Measurements from ENCODE around the gene LHFPL6.
A peak's percentile ranks its signal among the peaks of the same experiment; 100 is the strongest.

LHFPL6 gene

DNA sequence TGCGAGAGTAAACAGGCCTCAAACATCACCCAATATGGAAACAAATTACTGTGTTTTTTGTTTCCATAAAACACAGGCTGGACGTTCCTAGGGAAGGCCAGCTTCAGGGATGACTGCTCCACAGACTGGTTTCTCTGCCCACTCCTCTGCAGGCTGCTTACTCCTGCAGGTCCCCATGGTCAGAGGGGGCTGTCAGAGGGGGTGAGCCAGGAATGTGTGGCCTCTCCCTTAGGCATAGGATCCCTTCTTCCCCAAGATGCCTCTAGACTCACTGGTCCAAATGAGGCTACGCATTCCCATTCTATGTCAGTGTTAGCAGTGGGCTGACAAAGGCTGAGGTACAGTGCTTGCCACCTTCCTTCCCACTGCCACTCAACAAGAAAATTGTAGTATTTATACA lies 229.8 kb downstream of the LHFPL6 start:
- Mint-ChIP-seq H3K36me3 (no peaks in the 10 kb centered on the region), H3K27ac (no peak overlapping the region), H3K9me3 (no peaks in the 10 kb centered on the region), H3K4me1 (no peaks in the 10 kb centered on the region), H3K4me3 (no peak overlapping the region)
- no peak for DNase-seq (ENCODE audit: low spot score in 2 of 2)
- ATAC-seq = peak; percentile 32

DNA sequence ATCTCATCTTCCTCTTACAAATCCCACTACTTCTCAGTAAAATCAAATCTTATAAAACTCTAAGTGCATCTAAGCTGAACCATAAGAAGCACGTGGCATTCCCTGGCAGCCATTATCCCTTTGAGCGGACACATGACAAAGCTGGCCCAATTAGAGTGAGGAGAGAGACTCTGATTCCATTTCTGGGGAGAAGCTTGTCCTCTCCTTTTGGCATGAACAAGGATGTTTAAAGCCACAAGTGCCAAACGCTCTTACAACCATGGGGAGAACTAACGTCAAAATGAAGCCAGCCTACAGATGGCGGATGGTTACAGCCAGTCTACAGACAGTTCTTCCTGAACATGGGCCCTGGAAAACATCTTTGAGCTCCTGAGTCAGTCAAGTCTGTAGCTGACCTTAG lies 231.3 kb downstream of the LHFPL6 start:
- no peaks in the 10 kb centered on the region for H3K4me1 Mint-ChIP-seq
- ATAC-seq = no peak
- no peaks in the 10 kb centered on the region for H3K9me3 Mint-ChIP-seq
- no peak overlapping the region for H3K27ac Mint-ChIP-seq
- no peak for DNase-seq (ENCODE audit: low spot score in 2 of 2)
- no peak overlapping the region for H3K4me3 Mint-ChIP-seq
- H3K36me3 Mint-ChIP-seq = no peaks in the 10 kb centered on the region

- ATAC-seq (no peak), DNase-seq (ENCODE audit: low spot score in 2 of 2) (no peak)
- Mint-ChIP-seq H3K4me1 (no peaks in the 10 kb centered on the region), H3K9me3 (no peaks in the 10 kb centered on the region), H3K4me3 (no peak overlapping the region), H3K27ac (no peak overlapping the region), H3K36me3 (no peaks in the 10 kb centered on the region)
These were observed 232.4 kb downstream of the LHFPL6 start for GRCh38 chr13:39370554-39370953.

GRCh38 chr13:39370048-39370447 lies 232.9 kb downstream of the LHFPL6 start:
- no peak for DNase-seq (ENCODE audit: low spot score in 2 of 2)
- Mint-ChIP-seq H3K9me3 (no peaks in the 10 kb centered on the region), H3K4me3 (no peak overlapping the region), H3K36me3 (no peaks in the 10 kb centered on the region), H3K27ac (no peak overlapping the region), H3K4me1 (no peaks in the 10 kb centered on the region)
- ATAC-seq = no peak

DNA sequence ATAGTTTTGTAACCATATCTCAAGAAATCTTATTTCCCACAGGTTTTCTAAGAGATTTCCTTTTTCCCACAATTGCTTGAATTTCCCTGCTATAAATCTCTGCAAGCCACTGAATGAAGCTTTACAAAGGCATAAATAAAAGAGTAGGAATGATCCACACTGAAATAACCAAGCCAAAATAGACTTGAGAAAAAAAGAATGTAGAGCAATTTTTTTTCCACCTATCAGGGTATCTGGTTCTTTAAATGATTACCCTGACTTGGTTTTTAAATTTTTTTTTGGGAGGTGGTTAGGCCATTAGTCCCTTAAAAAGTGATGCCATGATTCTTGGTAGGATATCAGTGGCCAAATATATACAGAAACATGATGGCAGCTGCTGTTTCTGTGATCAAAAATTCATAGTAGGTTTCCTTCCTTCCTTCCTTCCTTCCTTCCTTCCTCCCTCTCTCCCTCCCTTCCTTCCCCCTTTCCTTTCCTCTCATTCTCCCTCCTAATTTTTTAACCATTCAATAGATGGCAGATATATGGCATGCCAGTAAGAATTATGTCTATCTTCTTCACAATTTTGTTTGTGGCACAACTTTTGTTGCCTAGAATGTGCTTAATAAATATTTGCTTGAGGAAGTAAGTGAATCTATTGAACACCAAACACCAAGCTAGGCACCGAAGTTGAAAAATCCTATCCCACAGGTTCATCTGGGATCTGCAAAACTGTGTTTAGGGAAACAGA lies 233.7 kb downstream of the LHFPL6 start:
- no peak for DNase-seq (ENCODE audit: low spot score in 2 of 2)
- no peak for ATAC-seq
- Mint-ChIP-seq H3K4me1 (no peaks in the 10 kb centered on the region), H3K9me3 (no peaks in the 10 kb centered on the region), H3K27ac (no peak overlapping the region), H3K4me3 (no peak overlapping the region), H3K36me3 (no peaks in the 10 kb centered on the region)

GRCh38 chr13:39365879-39366278 lies 237.1 kb downstream of the LHFPL6 start:
- Mint-ChIP-seq H3K4me3 (no peak overlapping the region), H3K9me3 (no peaks in the 10 kb centered on the region), H3K4me1 (no peaks in the 10 kb centered on the region), H3K27ac (no peak overlapping the region), H3K36me3 (no peaks in the 10 kb centered on the region)
- DNase-seq (ENCODE audit: low spot score in 2 of 2) (no peak), ATAC-seq (no peak)

- Mint-ChIP-seq H3K4me3 (no peak overlapping the region), H3K27ac (no peak overlapping the region)
- DNase-seq (ENCODE audit: low spot score in 2 of 2) = no peak
These were observed 238.0 kb downstream of the LHFPL6 start for GRCh38 chr13:39364947-39365468.

DNA sequence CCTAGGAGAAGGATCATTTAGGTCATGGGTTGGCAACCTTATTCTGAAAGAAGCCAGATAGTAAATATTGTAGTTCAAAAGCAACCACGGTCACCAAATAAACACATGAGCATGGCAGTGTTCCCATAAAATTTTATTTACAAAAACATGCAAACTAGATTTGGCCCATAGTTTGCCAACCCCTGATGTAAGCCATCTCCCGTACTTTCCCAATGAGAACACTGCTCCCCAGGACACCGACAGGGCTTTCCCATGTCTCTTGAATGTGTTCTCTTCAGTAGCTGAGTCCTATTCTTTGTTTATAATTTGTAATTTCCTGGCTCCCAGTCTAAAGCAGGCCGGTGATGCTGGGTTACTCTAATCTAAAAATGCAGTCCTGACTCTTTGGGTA lies 239.6 kb downstream of the LHFPL6 start:
- Mint-ChIP-seq H3K36me3 (no peaks in the 10 kb centered on the region), H3K9me3 (no peaks in the 10 kb centered on the region), H3K4me1 (no peaks in the 10 kb centered on the region), H3K27ac (no peak overlapping the region), H3K4me3 (no peak overlapping the region)
- no peak for ATAC-seq
- DNase-seq (ENCODE audit: low spot score in 2 of 2) = no peak

More at GRCh38 chr13:39364947-39365468, 238.0 kb downstream of the LHFPL6 start:
- ATAC-seq = no peak
- H3K4me1 Mint-ChIP-seq = no peaks in the 10 kb centered on the region
- H3K9me3 Mint-ChIP-seq = no peaks in the 10 kb centered on the region
- H3K36me3 Mint-ChIP-seq = no peaks in the 10 kb centered on the region

GRCh38 chr13:39362652-39363381 lies 240.2 kb downstream of the LHFPL6 start:
- no peak for DNase-seq (ENCODE audit: low spot score in 2 of 2)
- no peaks in the 10 kb centered on the region for H3K9me3 Mint-ChIP-seq
- H3K4me1 Mint-ChIP-seq = no peaks in the 10 kb centered on the region
- no peak overlapping the region for H3K27ac Mint-ChIP-seq
- no peak overlapping the region for H3K4me3 Mint-ChIP-seq
- H3K36me3 Mint-ChIP-seq = no peaks in the 10 kb centered on the region
- ATAC-seq = peak; percentile 19

GRCh38 chr13:39353988-39354387 lies 249.0 kb downstream of the LHFPL6 start:
- ATAC-seq (no peak), DNase-seq (ENCODE audit: low spot score in 2 of 2) (no peak)
- no peak overlapping the region for H3K27ac Mint-ChIP-seq
- no peaks in the 10 kb centered on the region for H3K4me1 Mint-ChIP-seq
- H3K4me3 Mint-ChIP-seq = no peak overlapping the region
- no peaks in the 10 kb centered on the region for H3K36me3 Mint-ChIP-seq
- H3K9me3 Mint-ChIP-seq = no peaks in the 10 kb centered on the region

DNA sequence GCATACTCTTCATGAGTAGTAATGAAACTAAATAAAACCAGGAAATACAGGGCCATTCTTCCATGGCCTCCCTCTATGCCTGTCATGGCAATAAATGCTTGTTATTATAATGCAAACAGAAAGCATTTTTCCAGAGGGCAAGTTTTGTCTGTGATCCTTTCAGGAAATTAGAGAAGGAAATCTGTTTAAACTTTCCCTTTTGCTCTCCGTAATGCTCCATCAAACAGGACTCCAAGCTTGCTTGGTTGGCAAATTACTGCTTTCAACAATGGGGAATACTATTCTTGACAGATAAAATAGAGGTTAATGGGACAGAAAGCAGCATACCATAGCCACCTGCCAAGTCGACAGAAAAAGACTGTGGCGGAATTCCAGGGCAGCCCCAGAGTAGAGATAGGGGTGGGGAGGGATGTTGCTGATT lies 252.5 kb downstream of the LHFPL6 start:
- Mint-ChIP-seq H3K36me3 (no peaks in the 10 kb centered on the region), H3K4me3 (no peak overlapping the region), H3K27ac (no peak overlapping the region), H3K9me3 (no peaks in the 10 kb centered on the region), H3K4me1 (no peaks in the 10 kb centered on the region)
- DNase-seq (ENCODE audit: low spot score in 2 of 2) (no peak), ATAC-seq (no peak)

DNA sequence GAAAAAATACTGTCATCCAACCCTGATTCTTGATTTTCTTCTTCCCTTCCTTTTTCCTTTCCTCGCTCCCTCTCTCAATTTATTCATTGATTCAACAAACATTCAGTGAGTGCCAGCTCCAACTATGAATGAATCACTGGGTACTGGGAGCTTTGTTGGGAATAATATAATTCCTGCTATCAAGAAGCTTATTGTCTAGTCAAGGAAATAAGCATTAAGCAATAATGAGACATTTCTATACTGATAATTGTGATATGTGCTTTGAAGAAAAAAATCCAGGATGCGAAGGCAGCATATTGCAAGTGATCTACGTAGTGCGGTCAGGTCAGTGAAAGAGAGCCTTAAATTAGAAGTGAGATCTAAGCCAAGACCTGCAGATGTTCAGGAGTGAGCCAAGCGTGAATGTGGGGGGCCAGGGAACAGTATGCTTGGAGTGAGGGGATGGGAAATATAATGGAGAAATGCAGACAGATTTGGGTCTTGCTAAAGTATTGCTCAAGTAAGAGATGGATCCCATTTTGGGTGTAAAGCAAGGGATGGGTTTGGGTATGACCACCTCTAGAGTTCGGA lies 253.5 kb downstream of the LHFPL6 start:
- no peaks in the 10 kb centered on the region for H3K4me1 Mint-ChIP-seq
- H3K36me3 Mint-ChIP-seq = no peaks in the 10 kb centered on the region
- ATAC-seq = no peak
- no peak for DNase-seq (ENCODE audit: low spot score in 2 of 2)
- no peak overlapping the region for H3K4me3 Mint-ChIP-seq
- no peaks in the 10 kb centered on the region for H3K9me3 Mint-ChIP-seq
- H3K27ac Mint-ChIP-seq = no peak overlapping the region

DNA sequence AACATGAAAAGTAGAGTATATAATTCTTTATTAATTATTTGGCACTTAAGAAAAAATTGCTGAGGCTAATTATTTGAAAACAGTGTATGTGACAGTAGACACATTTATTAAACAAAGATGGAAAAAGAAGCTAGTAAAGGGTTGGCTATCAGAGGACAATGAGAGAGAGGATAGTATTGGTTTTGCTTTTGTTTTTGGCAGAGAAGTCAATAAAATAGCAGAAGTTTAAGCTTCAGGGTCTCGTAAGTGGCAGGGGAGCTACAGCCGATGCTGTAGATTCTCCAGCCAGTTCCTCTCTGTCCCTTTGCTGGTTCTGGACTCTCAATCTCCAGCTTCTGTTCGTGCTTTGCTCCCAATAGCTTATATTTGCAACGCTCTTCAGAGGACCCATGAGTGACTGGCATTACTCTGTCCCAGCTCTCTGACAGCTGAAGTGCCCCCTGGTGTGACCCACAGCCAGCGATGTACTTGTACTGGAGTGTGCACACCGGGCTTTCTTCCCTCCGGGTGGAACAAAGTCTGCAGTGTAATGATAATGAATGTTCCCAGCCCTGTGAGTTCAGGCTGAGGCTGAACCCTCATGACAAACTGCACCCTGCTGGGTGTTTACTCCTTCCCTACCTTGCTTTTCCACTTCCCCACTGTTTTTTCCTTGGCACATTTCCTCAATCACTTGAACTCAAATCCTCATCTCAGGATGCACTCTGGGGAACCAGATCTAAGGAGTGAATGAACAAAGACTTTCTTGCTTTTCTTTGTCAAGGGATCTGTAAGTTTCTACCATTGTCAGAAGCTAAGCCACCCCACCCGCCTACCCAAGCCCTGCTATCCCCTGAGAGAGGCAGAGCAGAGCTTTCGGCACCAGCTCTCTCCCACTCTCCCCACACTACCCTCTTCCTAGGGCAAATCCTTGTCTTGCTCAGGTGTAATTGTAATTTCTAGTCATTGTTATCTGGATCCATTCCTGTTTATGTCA lies 254.8 kb downstream of the LHFPL6 start:
- Mint-ChIP-seq H3K27ac (no peak overlapping the region), H3K4me3 (no peak overlapping the region)
- ATAC-seq = no peak

DNA sequence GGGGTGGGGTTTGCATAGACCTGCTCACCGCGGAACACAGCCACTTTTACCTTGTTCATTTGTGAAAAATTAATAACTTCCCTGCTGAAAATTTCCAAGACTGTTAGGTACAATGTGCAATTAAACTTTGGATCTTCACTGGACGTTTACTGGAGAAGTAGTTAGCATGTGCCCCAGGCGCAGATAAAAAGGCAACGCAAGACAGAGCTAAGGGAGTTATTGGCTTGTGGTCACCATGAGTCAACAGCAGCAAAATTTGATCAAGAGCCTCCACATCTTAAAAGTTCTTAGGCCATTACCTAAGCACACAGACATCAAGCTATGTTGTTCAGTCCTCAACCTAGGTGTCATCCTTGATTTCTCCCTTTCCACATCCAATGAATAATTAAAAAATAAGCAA lies 257.0 kb downstream of the LHFPL6 start:
- H3K27ac Mint-ChIP-seq = no peak overlapping the region
- ATAC-seq (no peak), DNase-seq (ENCODE audit: low spot score in 2 of 2) (no peak)
- no peak overlapping the region for H3K4me3 Mint-ChIP-seq
- no peaks in the 10 kb centered on the region for H3K4me1 Mint-ChIP-seq
- no peaks in the 10 kb centered on the region for H3K9me3 Mint-ChIP-seq
- H3K36me3 Mint-ChIP-seq = no peaks in the 10 kb centered on the region

More for the DNA sequence above, 254.8 kb downstream of the LHFPL6 start:
- no peaks in the 10 kb centered on the region for H3K9me3 Mint-ChIP-seq
- no peaks in the 10 kb centered on the region for H3K4me1 Mint-ChIP-seq
- DNase-seq (ENCODE audit: low spot score in 2 of 2) = no peak
- H3K36me3 Mint-ChIP-seq = no peaks in the 10 kb centered on the region

- no peak overlapping the region for H3K27ac Mint-ChIP-seq
- DNase-seq (ENCODE audit: low spot score in 2 of 2) = no peak
These were observed 261.7 kb downstream of the LHFPL6 start for GRCh38 chr13:39341251-39341650.

More at GRCh38 chr13:39341251-39341650, 261.7 kb downstream of the LHFPL6 start:
- Mint-ChIP-seq H3K36me3 (no peaks in the 10 kb centered on the region), H3K9me3 (peaks cover 3% of the 10 kb centered on the region), H3K4me1 (no peaks in the 10 kb centered on the region), H3K4me3 (no peak overlapping the region)
- ATAC-seq = no peak
